Measurements from ENCODE around the gene WNT2.
"Not testable (repeated sequence)": the region's sequence is repeated elsewhere in the genome, so short reads cannot be mapped to it uniquely, and the experiment has no call there.

The WNT2 gene

GRCh38 chr7:117250801-117251200 is 72.1 kb downstream of the WNT2 start:
- DNase-seq (ENCODE audit: low read depth): no peak
- TF ChIP-seq CTCF (IDR thresholded peaks at IDR 0.05; ENCODE audit: control insufficient read depth, extremely low read depth, insufficient read depth): no peak
- H3K4me3 ChIP-seq (ENCODE audit: low read depth, low read length): no peak overlapping the region

GRCh38 chr7:117250245-117250644 is 72.6 kb downstream of the WNT2 start:
- no peak for TF ChIP-seq CTCF (IDR thresholded peaks at IDR 0.05; ENCODE audit: control insufficient read depth, extremely low read depth, insufficient read depth)
- no peak overlapping the region for H3K4me3 ChIP-seq (ENCODE audit: low read depth, low read length)
- no peak for DNase-seq (ENCODE audit: low read depth)

GRCh38 chr7:117249696-117250095 is 73.2 kb downstream of the WNT2 start:
- no peak for DNase-seq (ENCODE audit: low read depth)
- H3K4me3 ChIP-seq (ENCODE audit: low read depth, low read length): no peak overlapping the region
- TF ChIP-seq CTCF (IDR thresholded peaks at IDR 0.05; ENCODE audit: control insufficient read depth, extremely low read depth, insufficient read depth): no peak

GRCh38 chr7:117248829-117249228 is 74.0 kb downstream of the WNT2 start:
- TF ChIP-seq CTCF (IDR thresholded peaks at IDR 0.05; ENCODE audit: control insufficient read depth, extremely low read depth, insufficient read depth): no peak
- H3K4me3 ChIP-seq (ENCODE audit: low read depth, low read length): no peak overlapping the region
- DNase-seq (ENCODE audit: low read depth): no peak

GRCh38 chr7:117247809-117248208 is 75.0 kb downstream of the WNT2 start:
- no peak overlapping the region for H3K4me3 ChIP-seq (ENCODE audit: low read depth, low read length)
- TF ChIP-seq CTCF (IDR thresholded peaks at IDR 0.05; ENCODE audit: control insufficient read depth, extremely low read depth, insufficient read depth): no peak
- no peak for DNase-seq (ENCODE audit: low read depth)

GRCh38 chr7:117245703-117246102 is 77.2 kb downstream of the WNT2 start:
- H3K4me3 ChIP-seq (ENCODE audit: low read depth, low read length); DNase-seq (ENCODE audit: low read depth): not testable (repeated sequence)

- TF ChIP-seq CTCF (IDR thresholded peaks at IDR 0.05; ENCODE audit: control insufficient read depth, extremely low read depth, insufficient read depth): no peak
- no peak overlapping the region for H3K4me3 ChIP-seq (ENCODE audit: low read depth, low read length)
- no peak for DNase-seq (ENCODE audit: low read depth)
Measured at GRCh38 chr7:117243390-117243789, 79.5 kb downstream of the WNT2 start.

- no peak overlapping the region for H3K4me3 ChIP-seq (ENCODE audit: low read depth, low read length)
- no peak for DNase-seq (ENCODE audit: low read depth)
- no peak for TF ChIP-seq CTCF (IDR thresholded peaks at IDR 0.05; ENCODE audit: control insufficient read depth, extremely low read depth, insufficient read depth)
Measured at GRCh38 chr7:117241088-117241487, 81.8 kb downstream of the WNT2 start.

Measured in LNCaP clone FGC (cell line).